Ureter (tissue), 1 donor: ENCODE results near the gene OXLD1. TPM values are rescaled to one million over a fixed set of nuclear protein-coding genes. Genes with fewer than 3 reads are reported as not detected.
A peak's percentile ranks its signal among the peaks of the same experiment; 100 is the strongest.

ENCODE experiments used
- DNase-seq: peaks from one replicate; pipeline ENCODE4 v3.0.0-alpha.2; 2020; ENCODE audit warnings: low spot score
- total RNA-seq: library from RNA; stranded (reverse); gene quantifications from one replicate; pipeline ENCODE4 v1.2.4, GENCODE V29; 2023
- donor health status: DM: yes; HTN: yes; CAD: no.

OXLD1 gene
- total RNA-seq, 1 donor from 2014 or later = 31.4 TPM

- DNase-seq = peak; percentile 93
These were observed 36.7 kb upstream of the OXLD1 start, which contains the start of gene MRPL12 for GRCh38 chr17:81702934-81703746. TSS of gene MRPL12 (plus strand) at chr17:81703367. CDS start at chr17:81703502, 135 bp downstream.

- DNase-seq = no peak
These were observed 35.1 kb upstream of the OXLD1 start for GRCh38 chr17:81701288-81702071.

- DNase-seq = no peak
These were observed 34.2 kb upstream of the OXLD1 start for GRCh38 chr17:81700353-81701287.

- no peak for DNase-seq
These were observed 31.0 kb upstream of the OXLD1 start for GRCh38 chr17:81697261-81698044.

GRCh38 chr17:81696218-81696941, 30.0 kb upstream of the OXLD1 start:
- no peak for DNase-seq

- DNase-seq = no peak
These were observed 29.4 kb upstream of the OXLD1 start for GRCh38 chr17:81695801-81696200.

- DNase-seq = no peak
These were observed 28.8 kb upstream of the OXLD1 start for GRCh38 chr17:81695211-81695610.

- DNase-seq = no peak
These were observed 28.4 kb upstream of the OXLD1 start for GRCh38 chr17:81694810-81695209.

GRCh38 chr17:81693509-81694210, 27.3 kb upstream of the OXLD1 start:
- no peak for DNase-seq

GRCh38 chr17:81691608-81692007, 25.2 kb upstream of the OXLD1 start:
- no peak for DNase-seq

- no peak for DNase-seq
These were observed 24.8 kb upstream of the OXLD1 start for GRCh38 chr17:81691196-81691595.

GRCh38 chr17:81690549-81690948, 24.1 kb upstream of the OXLD1 start:
- no peak for DNase-seq

GRCh38 chr17:81690066-81690465, 23.7 kb upstream of the OXLD1 start:
- no peak for DNase-seq

- no peak for DNase-seq
These were observed 22.2 kb upstream of the OXLD1 start for GRCh38 chr17:81688616-81689015.

- no peak for DNase-seq
These were observed 21.6 kb upstream of the OXLD1 start for GRCh38 chr17:81687770-81688541.

- no peak for DNase-seq
These were observed 20.2 kb upstream of the OXLD1 start for GRCh38 chr17:81686614-81687013.

- DNase-seq = no peak
These were observed 18.7 kb upstream of the OXLD1 start for GRCh38 chr17:81685108-81685507.

- DNase-seq = no peak
These were observed 18.1 kb upstream of the OXLD1 start for GRCh38 chr17:81684442-81684911.
